Measurements from ENCODE around the gene MAPKAPK5.

The MAPKAPK5 gene

GRCh38 chr12:111870216-111870615, 28.2 kb downstream of the MAPKAPK5 start:
- no peaks in the 10 kb centered on the region for H3K9me3 ChIP-seq (ENCODE audit: insufficient read depth, low read depth, low read length)
- no peak overlapping the region for H3K4me3 ChIP-seq (ENCODE audit: low read length, poor library complexity, severe bottlenecking)
- H3K9me2 ChIP-seq (replicated peaks; ENCODE audit: low read depth, low read length): no peaks in the 10 kb centered on the region
- H4K20me1 ChIP-seq (ENCODE audit: insufficient read depth, low read length, poor library complexity, severe bottlenecking): peaks cover 5% of the 10 kb centered on the region
- no peaks in the 10 kb centered on the region for H3F3A ChIP-seq (ENCODE audit: low read depth)
- TF ChIP-seq EZH2phosphoT487 (IDR thresholded peaks at IDR 0.05; ENCODE audit: borderline replicate concordance): no peak
- TF ChIP-seq CTCF (conservative IDR thresholded peaks at IDR 0.05; ENCODE audit: low read length): no peak
- H3K79me2 ChIP-seq (ENCODE audit: insufficient read depth, low read length): 0 out of 2 replicates have a peak, but pooled peaks cover under 1% of the 10 kb centered on the region
- H3K27me3 ChIP-seq (ENCODE audit: insufficient read depth, low read length, poor library complexity, severe bottlenecking): no peaks in the 10 kb centered on the region
- H3K36me3 ChIP-seq (ENCODE audit: insufficient read depth, low read length): peaks cover 77% of the 10 kb centered on the region
- no peak overlapping the region for H3K9ac ChIP-seq (ENCODE audit: low read depth, low read length, poor library complexity, severe bottlenecking)
- no peaks in the 10 kb centered on the region for H3K4me1 ChIP-seq (ENCODE audit: insufficient read depth, low read length, poor library complexity, severe bottlenecking)
- H2AFZ ChIP-seq (ENCODE audit: low read length): no peak overlapping the region
- H3K4me2 ChIP-seq (ENCODE audit: low read depth, low read length, poor library complexity, severe bottlenecking): no peak overlapping the region

- no peak overlapping the region for H2AFZ ChIP-seq (ENCODE audit: low read length)
- H3K9me3 ChIP-seq (ENCODE audit: insufficient read depth, low read depth, low read length): no peaks in the 10 kb centered on the region
- H3K4me2 ChIP-seq (ENCODE audit: low read depth, low read length, poor library complexity, severe bottlenecking): no peak overlapping the region
- no peak overlapping the region for H3K4me3 ChIP-seq (ENCODE audit: low read length, poor library complexity, severe bottlenecking)
- H3K9ac ChIP-seq (ENCODE audit: low read depth, low read length, poor library complexity, severe bottlenecking): no peak overlapping the region
- H3K36me3 ChIP-seq (ENCODE audit: insufficient read depth, low read length): peaks cover 79% of the 10 kb centered on the region
- no peaks in the 10 kb centered on the region for H3K27me3 ChIP-seq (ENCODE audit: insufficient read depth, low read length, poor library complexity, severe bottlenecking)
- H3F3A ChIP-seq (ENCODE audit: low read depth): no peaks in the 10 kb centered on the region
- no peaks in the 10 kb centered on the region for H3K9me2 ChIP-seq (replicated peaks; ENCODE audit: low read depth, low read length)
- peaks cover 5% of the 10 kb centered on the region for H4K20me1 ChIP-seq (ENCODE audit: insufficient read depth, low read length, poor library complexity, severe bottlenecking)
- no peak for TF ChIP-seq EZH2phosphoT487 (IDR thresholded peaks at IDR 0.05; ENCODE audit: borderline replicate concordance)
- no peak for TF ChIP-seq CTCF (conservative IDR thresholded peaks at IDR 0.05; ENCODE audit: low read length)
- no peaks in the 10 kb centered on the region for H3K4me1 ChIP-seq (ENCODE audit: insufficient read depth, low read length, poor library complexity, severe bottlenecking)
- H3K79me2 ChIP-seq (ENCODE audit: insufficient read depth, low read length): no peaks in the 10 kb centered on the region
Measured at GRCh38 chr12:111870706-111871105, 28.7 kb downstream of the MAPKAPK5 start.

- Histone ChIP-seq H4K20me1 (ENCODE audit: insufficient read depth, low read length, poor library complexity, severe bottlenecking) (no peaks in the 10 kb centered on the region), H3K9me3 (ENCODE audit: insufficient read depth, low read depth, low read length) (no peaks in the 10 kb centered on the region), H3F3A (ENCODE audit: low read depth) (no peaks in the 10 kb centered on the region), H3K4me3 (ENCODE audit: low read length, poor library complexity, severe bottlenecking) (no peak overlapping the region), H3K79me2 (ENCODE audit: insufficient read depth, low read length) (no peaks in the 10 kb centered on the region), H2AFZ (ENCODE audit: low read length) (no peak overlapping the region), H3K4me2 (ENCODE audit: low read depth, low read length, poor library complexity, severe bottlenecking) (no peak overlapping the region), H3K9ac (ENCODE audit: low read depth, low read length, poor library complexity, severe bottlenecking) (no peak overlapping the region), H3K9me2 (replicated peaks; ENCODE audit: low read depth, low read length) (no peaks in the 10 kb centered on the region), H3K27me3 (ENCODE audit: insufficient read depth, low read length, poor library complexity, severe bottlenecking) (no peaks in the 10 kb centered on the region), H3K4me1 (ENCODE audit: insufficient read depth, low read length, poor library complexity, severe bottlenecking) (no peaks in the 10 kb centered on the region), H3K36me3 (ENCODE audit: insufficient read depth, low read length) (peaks cover 72% of the 10 kb centered on the region)
- TF ChIP-seq CTCF (conservative IDR thresholded peaks at IDR 0.05; ENCODE audit: low read length) (no peak), EZH2phosphoT487 (IDR thresholded peaks at IDR 0.05; ENCODE audit: borderline replicate concordance) (no peak)
Measured at GRCh38 chr12:111873113-111873512, 31.1 kb downstream of the MAPKAPK5 start.

Data from Loucy (cell line).